GM19324 (cell line): ENCODE results near the gene DCLRE1A.

Source experiments
- ATAC-seq: cut with Tn5 transposase; IDR thresholded peaks from one replicate; pipeline ENCODE4 v1.9.1; 2021; ENCODE audit warnings: mild to moderate bottlenecking, moderate library complexity; ENCODE audit not compliant: unreplicated experiment, low FRiP score

The DCLRE1A gene

DNA sequence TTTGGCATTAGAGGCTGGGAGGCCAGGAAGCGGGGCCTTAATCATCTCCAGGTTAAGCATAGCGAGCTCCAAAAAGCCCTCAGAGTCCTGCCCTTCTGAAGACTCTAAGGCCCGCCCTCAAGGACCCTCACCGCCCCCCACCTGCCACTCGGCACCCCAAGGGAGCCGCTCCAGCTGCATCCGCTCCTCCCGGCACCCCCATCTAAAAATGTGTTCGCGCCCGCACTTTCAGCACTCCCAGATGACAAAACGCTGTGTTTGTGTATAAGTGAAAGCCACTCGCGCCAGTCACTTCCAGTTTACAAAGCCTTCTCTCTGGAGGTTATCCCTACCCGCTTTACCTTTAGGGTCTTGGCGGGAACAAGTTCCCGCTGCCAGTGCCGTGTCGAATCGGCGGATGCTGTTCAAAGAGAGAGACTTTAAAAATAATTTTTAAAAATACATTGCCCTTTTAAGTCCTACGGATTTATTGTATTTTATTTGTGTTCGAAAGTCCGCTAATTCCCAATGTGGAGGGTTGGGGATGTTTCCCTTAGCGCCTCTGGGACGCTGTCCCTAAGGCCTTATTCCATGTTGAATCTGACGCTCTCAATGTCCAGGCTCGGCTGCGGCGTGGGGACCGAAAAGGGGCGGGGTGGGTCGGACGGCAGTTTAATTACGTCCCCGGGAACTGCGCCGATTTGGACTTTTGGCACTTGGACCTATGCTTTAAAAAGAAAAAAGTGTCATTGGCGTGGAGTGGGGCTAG, at the start of gene DCLRE1A, which contains the start of gene NHLRC2:
Gene DCLRE1A, minus strand, starts transcription at position 70 of the 748 bp plus-strand sequence. CDS start 900 bp downstream, outside the sequence.
Gene NHLRC2, plus strand, starts transcription at position 649 of the 748 bp plus-strand sequence. CDS start 212 bp downstream, outside the sequence.
- ATAC-seq: peak; percentile 46

DNA sequence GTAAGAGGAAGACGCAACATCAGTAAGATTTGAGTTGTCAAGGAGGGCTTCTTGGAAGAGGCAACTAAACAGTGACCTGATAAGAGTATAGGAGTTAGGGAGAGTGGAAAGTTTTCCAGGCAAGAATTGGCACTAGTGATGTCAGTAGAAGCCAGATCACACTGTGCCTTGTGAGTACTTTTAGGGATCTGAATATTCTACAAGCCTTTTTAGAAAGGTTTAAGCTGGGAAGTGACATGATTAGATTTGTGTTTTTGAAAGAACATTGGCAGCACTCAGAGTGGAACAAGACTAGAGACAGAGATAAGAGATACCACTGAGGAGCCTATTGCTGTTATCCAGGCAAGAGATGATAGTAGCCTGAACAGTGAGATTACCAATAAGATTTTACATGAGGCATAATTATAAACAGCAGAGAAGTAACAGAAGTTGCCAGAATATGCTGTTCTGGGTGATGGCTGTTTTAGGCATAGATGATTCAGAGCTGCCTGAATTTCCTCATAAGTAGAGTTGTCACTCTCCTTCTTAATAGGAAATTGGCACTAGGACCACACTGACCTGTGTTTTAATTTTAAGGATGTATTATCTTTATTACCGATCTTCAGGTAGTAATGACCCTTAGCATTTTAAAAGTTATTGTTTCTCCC, 46.2 kb upstream of the DCLRE1A start:
- no peak for ATAC-seq

DNA sequence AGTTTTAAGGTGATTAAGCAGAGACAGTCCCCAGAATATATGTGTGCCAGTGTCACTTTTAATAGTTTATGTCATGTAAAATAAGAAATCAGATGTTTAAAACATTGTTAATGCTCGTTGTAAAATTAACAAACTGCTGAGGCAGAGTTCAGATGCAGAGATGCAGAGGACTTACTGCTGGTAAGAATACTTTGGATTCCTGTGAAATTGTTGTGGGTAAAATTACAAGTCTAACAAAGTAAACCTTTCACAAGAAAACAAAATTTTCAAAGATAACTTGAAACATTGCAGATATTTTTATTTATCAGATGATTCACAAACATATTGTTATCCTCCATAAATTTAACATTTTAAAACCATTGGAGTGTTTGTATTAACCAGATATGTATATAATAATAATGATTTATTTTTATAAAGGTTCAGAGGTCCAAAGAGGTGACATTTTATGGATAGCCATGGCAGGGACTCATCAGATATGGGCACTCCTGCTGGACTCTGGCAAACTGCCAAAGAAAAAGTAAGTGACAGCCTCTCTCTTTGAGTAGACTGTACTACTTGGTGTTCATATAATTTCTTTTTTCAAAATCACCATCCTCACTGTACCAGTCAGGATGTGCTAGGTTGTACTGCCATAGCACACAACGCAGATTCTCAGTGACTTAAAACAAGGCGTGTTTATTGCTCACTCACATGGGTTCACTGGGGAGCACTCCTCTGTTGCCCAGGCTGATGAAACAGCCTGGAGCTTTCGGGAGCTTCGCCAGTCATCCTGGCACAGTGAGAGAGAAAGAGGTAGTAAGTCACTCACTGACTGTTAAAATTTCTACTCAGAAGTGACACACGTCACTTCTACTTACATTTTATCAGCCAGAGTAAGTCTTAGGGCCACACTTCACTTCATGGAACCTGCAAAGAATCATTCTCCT, 44.1 kb upstream of the DCLRE1A start:
- no peak for ATAC-seq

GRCh38 chr10:113895018-113895417, 41.1 kb upstream of the DCLRE1A start:
- ATAC-seq: no peak

GRCh38 chr10:113894581-113894980, 40.7 kb upstream of the DCLRE1A start:
- no peak for ATAC-seq

DNA sequence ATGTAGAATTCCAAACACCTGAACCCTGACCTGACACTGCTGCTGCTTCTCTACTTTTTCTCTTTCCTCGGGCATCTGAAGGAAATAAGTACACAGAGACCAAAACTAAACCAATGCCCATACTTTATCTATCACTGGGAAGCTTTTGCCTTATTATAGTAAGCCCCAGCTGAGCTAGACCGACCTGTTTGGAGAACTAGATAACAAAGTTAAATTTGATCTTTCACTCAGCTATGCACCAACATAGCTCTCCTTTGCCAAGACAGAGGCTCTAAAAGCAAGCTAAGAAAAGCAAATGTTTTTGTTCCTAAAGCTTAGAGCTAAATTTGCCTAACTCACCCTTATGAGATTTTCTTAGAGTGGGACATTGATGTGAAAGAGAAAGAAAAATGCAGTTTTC, 39.7 kb upstream of the DCLRE1A start:
- no peak for ATAC-seq

DNA sequence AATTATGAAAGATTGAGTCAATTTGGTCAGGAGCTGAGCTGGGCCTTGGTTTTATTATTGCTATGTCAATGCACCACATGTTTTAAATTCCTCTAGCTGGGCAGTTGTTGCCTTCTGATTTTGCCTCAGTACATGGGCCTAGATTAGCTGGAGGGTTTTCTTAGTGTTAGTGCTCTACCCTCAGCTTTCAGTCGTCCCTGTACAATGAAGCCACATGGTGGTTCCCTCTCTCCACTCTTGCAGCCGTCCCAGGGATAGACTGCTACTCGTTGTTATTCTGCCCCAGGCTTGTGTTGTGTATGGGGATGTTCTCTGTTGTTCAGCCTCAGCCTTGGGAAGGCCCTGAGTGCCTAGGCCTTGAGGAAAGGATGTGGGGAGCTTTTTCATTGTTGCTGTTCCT, 37.6 kb upstream of the DCLRE1A start:
- no peak for ATAC-seq

- no peak for ATAC-seq
These were observed 36.9 kb upstream of the DCLRE1A start for GRCh38 chr10:113890769-113891168.

DNA sequence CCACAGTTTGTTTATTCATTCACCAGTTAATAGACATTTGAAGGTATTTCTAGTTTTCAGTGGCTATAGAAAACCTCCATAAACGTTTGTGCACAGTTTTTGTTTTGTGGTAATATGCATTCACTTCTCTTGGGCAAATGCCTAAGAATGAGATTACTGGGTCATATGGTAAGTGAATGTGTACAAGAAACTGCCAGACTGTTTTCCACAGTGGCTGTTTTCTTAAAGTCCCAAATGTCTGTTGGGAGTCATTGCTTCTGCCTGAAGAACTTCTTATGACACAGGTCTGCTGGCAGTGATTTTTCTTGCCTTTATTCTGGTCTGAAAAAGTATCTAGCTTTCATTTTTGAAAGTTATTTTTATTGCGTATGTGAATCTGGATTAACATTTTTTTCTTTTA, 36.0 kb upstream of the DCLRE1A start:
- ATAC-seq: no peak

- ATAC-seq: no peak
These were observed 28.4 kb upstream of the DCLRE1A start for GRCh38 chr10:113882240-113882639.

- ATAC-seq: no peak
These were observed 26.4 kb upstream of the DCLRE1A start for GRCh38 chr10:113880236-113880635.

GRCh38 chr10:113879691-113880090, 25.8 kb upstream of the DCLRE1A start:
- ATAC-seq: peak; percentile 53

- ATAC-seq: no peak
These were observed 22.6 kb upstream of the DCLRE1A start for GRCh38 chr10:113876461-113876860.

DNA sequence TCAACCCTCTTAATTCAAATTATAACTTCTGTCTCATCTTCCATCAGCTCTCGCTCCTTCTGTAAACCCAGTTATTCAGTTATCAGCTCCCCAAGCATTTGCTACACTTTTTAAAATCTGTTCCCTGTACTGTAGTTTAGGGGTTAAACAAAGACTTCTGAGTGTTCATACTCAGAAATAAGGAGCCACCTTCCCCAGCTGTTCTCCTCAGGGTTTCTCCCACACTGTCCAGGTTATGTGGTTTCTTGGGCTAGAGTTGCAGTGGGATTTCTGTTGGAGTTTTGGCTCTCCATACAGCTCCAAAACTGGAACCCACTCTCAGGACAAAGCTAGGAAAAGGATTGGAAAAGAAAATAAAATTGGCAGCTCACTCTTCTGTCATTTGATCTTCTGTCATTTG, 21.3 kb upstream of the DCLRE1A start:
- ATAC-seq: no peak

- ATAC-seq: no peak
These were observed 18.5 kb upstream of the DCLRE1A start for GRCh38 chr10:113872139-113873030.

GRCh38 chr10:113869789-113870188, 15.9 kb upstream of the DCLRE1A start:
- ATAC-seq: no peak

GRCh38 chr10:113867904-113868303, 14.0 kb upstream of the DCLRE1A start:
- no peak for ATAC-seq

DNA sequence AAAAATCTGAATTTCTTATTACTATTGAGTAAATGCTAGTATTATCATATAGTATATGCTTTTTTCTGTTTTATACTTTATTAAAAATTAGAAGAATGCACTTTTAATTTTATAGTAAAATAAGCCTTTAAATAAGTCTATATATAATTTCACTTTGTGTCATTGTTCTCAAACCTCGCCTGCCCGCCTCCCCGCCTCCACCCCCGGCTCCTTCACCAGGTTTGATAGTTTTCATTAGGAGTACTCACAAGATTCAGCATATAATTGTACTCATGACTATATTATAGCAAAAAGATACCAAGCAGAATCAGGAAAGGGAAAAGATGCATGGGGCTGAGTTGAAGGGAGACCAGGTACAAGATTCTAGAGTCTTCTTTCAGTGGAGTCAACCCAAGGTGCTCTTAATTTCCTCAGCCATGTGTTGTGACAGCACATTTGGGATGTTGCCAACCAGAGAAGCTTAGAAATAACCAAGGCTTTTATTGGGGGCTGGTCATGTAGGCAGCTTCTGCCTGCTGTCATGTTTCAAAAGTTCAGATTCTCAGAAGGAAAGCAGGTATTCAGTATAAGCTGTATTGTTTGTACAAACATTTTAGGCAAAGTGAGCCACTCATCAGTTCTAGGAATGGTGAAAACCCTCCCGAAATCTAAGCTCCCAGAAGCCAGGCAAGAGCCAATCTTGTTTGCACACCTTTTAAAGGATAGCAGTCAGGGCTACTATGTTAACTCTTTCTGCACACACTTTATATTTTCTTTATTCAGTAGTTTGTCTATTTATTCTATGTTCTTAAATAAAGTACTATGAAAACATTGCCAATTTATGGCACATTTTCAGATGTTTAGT, 12.9 kb upstream of the DCLRE1A start:
- ATAC-seq: no peak

- no peak for ATAC-seq
These were observed 12.0 kb upstream of the DCLRE1A start for GRCh38 chr10:113865901-113866300.
